C4-2B (cell line): ENCODE measurements around the gene MARK2.

ENCODE experiments used
- CTCF ChIP-seq: fragments of 450-650 bp; conservative IDR thresholded peaks from 2 replicates; pipeline ENCODE4 v1.5.1; 2017; ENCODE audit warnings: mild to moderate bottlenecking
- ZFX ChIP-seq: fragments of 450-650 bp; IDR thresholded peaks from 2 replicates; pipeline ENCODE4 v1.6.1; 2017

GRCh38 chr11:63804259-63804658, 34.7 kb upstream of the MARK2 start:
- no peak for TF ChIP-seq CTCF
- no peak for TF ChIP-seq ZFX
